Body of pancreas (tissue), 4 donors: ENCODE results near the gene CCDC106. TPM values are rescaled to one million over a fixed set of nuclear protein-coding genes. Genes with fewer than 3 reads are reported as not detected.

ENCODE experiments used
- ATAC-seq: fragments of 150-250 bp; one replicate; pipeline ENCODE4 v1.9.1; 2016
- DNase-seq, 4 donors: peaks; one replicate each; pipeline ENCODE4 v3.0.0-alpha.2; 2019
- H3K27ac ChIP-seq, 4 donors: fragments of 200-600 bp; sonication (generic); 1 replicate in 3 of 4; 2 replicates in 1 of 4; pipeline versions ENCODE4 v1.5.1 to v1.6.1; 2016 to 2019; ENCODE audit warnings: mild to moderate bottlenecking in 1 of 4, mixed read lengths in 1 of 4, moderate library complexity in 1 of 4
- H3K27me3 ChIP-seq, 2 donors: fragments of 200-600 bp; sonication (generic); one replicate each; pipeline ENCODE4 v1.6.0; 2016; ENCODE audit warnings: mild to moderate bottlenecking in 1 of 2
- H3K36me3 ChIP-seq, 2 donors: fragments of 200-600 bp; sonication (generic); replicated peaks in 1 of 2; 2 replicates each; pipeline ENCODE4 v1.5.1; 2016; ENCODE audit warnings: low read depth in 2 of 2; ENCODE audit not compliant: insufficient read depth in 1 of 2
- H3K4me1 ChIP-seq: fragments of 200-600 bp; sonication (generic); one replicate; pipeline ENCODE4 v1.6.0; 2016
- H3K4me3 ChIP-seq, 2 donors: fragments of 200-600 bp; sonication (generic); 1 replicate in 1 of 2; 2 replicates in 1 of 2; pipeline ENCODE4 v1.5.1; 2016 to 2019
- H3K9me3 ChIP-seq, 3 donors: fragments of 200-600 bp; sonication (generic); 1 replicate in 2 of 3; 2 replicates in 1 of 3; pipeline ENCODE4 v1.5.1; 2016
- CTCF ChIP-seq, 7 experiments: fragments of 450-650 bp in 4 of 7; fragments of 200-600 bp in 3 of 7; sonication (generic) in 3 of 7; IDR thresholded peaks; one replicate each; pipeline ENCODE4 v1.5.1; 2016 to 2019; ENCODE audit warnings: antibody characterized with exemption in 7 of 7
- POLR2A ChIP-seq, 3 donors: fragments of 450-650 bp; IDR thresholded peaks; one replicate each; pipeline ENCODE4 v1.6.1; 2016; ENCODE audit warnings: antibody characterized with exemption in 3 of 3, mild to moderate bottlenecking in 2 of 3
- WGBS, 2 donors: methylation state at CpG; one replicate each; pipeline ENCODE4 v1.1.5; 2017; 5-methylcytosine and 5-hydroxymethylcytosine counted together
- intact Hi-C: fragments of 100-400 bp; cut with DNase I; formaldehyde crosslinking; loops from one replicate; pipeline ENCODE4 v1.15.1; 2023
- total RNA-seq, 2 donors: library from RNA; depleted of rRNA; stranded (reverse); fragments of >200 nt; gene quantifications; one replicate each; pipeline ENCODE4 v1.1.0, GENCODE V29; 2016

The CCDC106 gene
- 10 to 100 TPM in 1 of 2 donors, 1 to 10 TPM in 1; 5.9 to 15.0 TPM for total RNA-seq

DNA sequence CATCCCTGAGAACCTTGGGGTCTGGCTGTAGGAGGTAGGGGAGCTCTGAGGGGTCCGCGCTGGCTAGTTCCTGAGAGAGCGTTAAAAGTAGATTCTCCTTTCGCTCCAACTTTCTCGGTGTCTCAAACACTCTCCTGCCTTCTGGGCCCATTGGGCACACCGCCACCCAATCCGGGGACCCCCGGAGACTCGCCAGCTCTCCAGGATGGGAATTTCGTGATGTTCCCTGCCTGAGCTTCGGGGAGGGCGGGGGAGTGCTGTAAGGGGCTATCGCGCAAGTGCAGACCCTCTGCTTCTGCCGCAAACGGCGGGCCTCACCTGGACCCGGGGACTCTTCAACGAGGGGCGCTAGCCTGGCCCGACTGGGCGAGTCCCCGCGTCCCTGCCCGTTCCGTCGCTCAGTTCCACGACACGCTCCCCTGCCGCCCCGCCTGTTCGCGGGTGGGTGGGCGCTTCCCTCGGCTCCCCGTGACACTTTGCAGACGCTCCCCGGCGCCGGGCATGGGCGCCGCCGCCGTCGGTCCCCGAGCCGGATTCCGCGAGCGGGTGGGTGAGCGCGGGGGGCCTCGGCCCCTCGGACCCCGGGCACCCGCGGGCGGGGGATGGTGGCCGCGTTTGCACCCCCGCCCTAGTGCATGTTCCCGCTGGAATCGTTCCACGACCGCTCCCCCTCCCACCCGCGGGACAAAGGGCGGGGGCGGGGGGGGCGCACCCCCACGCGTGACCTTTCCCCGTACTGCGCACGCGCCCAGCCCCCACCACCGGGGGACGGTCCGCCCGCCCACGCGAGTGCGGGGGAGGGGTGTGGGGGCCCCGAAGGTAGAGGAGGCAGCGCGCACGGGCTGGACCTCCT lies at the start of gene CCDC106:
TSS of gene CCDC106 (plus strand) at position 481 of the 853 bp plus-strand sequence. CDS start 835 bp downstream, outside the sequence.
- DNase-seq: peak; percentile 68 to 70 (median 69)
- TF ChIP-seq POLR2A (IDR thresholded peaks at IDR 0.05) (peak in 1 of 3 donors; percentile 25), CTCF (IDR thresholded peaks at IDR 0.05) (peak in 1 of 7 experiments; percentile 4)
- ATAC-seq: peak; percentile 68
- peaks cover 45% of the 10 kb centered on the region for H3K4me1 ChIP-seq
- H3K27ac ChIP-seq: peak within 1 kb of the TSS; percentile 34 to 79 (median 75)
- WGBS, 2 donors: 0% methylated on average over 8 to 77 of the region's 87 CpGs
- no peaks in the 10 kb centered on the region for H3K27me3 ChIP-seq
- H3K9me3 ChIP-seq: no peaks in the 10 kb centered on the region
- no peaks in the 10 kb centered on the region for H3K36me3 ChIP-seq
- intact Hi-C loops: no loop called here
- H3K4me3 ChIP-seq: peak within 1 kb of the TSS; percentile 69 to 90

DNA sequence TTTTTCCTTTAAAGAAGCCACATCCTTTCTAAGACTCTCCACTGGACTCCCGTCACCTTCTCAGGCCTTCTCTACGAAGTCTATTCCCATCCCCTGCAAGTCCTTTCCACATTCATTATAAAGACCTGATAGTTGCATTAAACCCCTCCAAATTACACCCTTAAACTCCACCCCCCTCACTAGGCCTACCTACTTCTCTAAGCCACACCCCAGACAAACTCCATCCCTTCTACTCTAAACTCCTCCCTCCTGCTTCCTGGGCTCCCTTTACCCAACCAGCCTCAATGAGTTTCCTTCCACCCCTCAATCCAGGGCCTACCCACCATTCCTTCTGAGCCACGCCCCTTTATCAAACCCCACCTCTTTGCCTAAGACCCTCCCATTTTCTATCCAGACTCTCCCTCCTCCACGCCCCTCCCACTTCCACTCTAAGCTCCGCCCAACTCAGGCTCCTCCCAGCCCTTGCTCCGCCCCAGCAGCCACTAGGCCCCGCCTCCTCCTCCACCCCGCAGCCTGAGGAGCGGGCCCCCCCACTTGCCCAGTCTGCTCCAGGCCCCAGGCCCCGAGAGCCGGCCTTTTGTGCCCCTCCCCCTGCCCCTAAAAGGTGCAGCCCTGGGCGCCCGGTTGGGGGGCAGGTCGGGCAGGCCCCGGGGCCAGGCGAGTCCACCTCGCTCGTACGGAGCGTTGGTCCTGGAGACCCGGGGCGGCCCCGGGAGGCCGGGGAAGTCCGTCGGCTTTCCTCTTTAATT lies 49.1 kb upstream of the CCDC106 start:
- no peaks in the 10 kb centered on the region for H3K27me3 ChIP-seq
- 5 to 9% methylated on average over 24 to 26 of the region's 26 CpGs for WGBS, 2 donors
- H3K4me3 ChIP-seq: peak overlapping the region; percentile 86 to 88
- intact Hi-C loops: no loop called here
- peak in 2 of 3 donors; percentile 51 to 53 for TF ChIP-seq POLR2A (IDR thresholded peaks at IDR 0.05)
- no peak for TF ChIP-seq CTCF (IDR thresholded peaks at IDR 0.05)
- H3K27ac ChIP-seq: peak overlapping the region; percentile 90 to 98 (median 94)
- peak; percentile 89 to 92 (median 91) for DNase-seq
- H3K36me3 ChIP-seq: peaks cover 0 to 5% of the 10 kb centered on the region in 2 donors
- ATAC-seq: peak; percentile 62
- no peaks in the 10 kb centered on the region for H3K9me3 ChIP-seq
- H3K4me1 ChIP-seq: peaks cover 17% of the 10 kb centered on the region

- Histone ChIP-seq H3K36me3 (peaks cover 0 to 5% of the 10 kb centered on the region in 2 donors), H3K4me3 (peak within 1 kb of the TSS; percentile 86 to 88), H3K27me3 (no peaks in the 10 kb centered on the region), H3K27ac (peak within 1 kb of the TSS; percentile 90 to 98 (median 94)), H3K9me3 (no peaks in the 10 kb centered on the region), H3K4me1 (peaks cover 23% of the 10 kb centered on the region)
- DNase-seq (peak; percentile 98 to 99 (median 98)), ATAC-seq (peak; percentile 88)
- intact Hi-C loops: no loop called here
- TF ChIP-seq POLR2A (IDR thresholded peaks at IDR 0.05) (peak in 1 of 3 donors; percentile 44), CTCF (IDR thresholded peaks at IDR 0.05) (no peak)
- WGBS, 2 donors: 0% methylated on average over 22 to 23 of the region's 23 CpGs
These were observed 48.6 kb upstream of the CCDC106 start, which contains the start of gene FIZ1 for GRCh38 chr19:55599468-55599841. TSS of gene FIZ1 (minus strand) at chr19:55599517. CDS start at chr19:55597865, 1,652 bp downstream.

- H3K27ac ChIP-seq: peak within 1 kb of the TSS; percentile 90 to 98 (median 94)
- H3K36me3 ChIP-seq: peaks cover 0 to 5% of the 10 kb centered on the region in 2 donors
- no peaks in the 10 kb centered on the region for H3K27me3 ChIP-seq
- DNase-seq (peak; percentile 83 to 91 (median 88)), ATAC-seq (peak; percentile 72)
- no peaks in the 10 kb centered on the region for H3K9me3 ChIP-seq
- peaks cover 29% of the 10 kb centered on the region for H3K4me1 ChIP-seq
- 0 to 1% methylated on average over 16 to 80 of the region's 97 CpGs for WGBS, 2 donors
- TF ChIP-seq CTCF (IDR thresholded peaks at IDR 0.05) (no peak), POLR2A (IDR thresholded peaks at IDR 0.05) (no peak)
- intact Hi-C loops: no loop called here
- peak within 1 kb of the TSS; percentile 86 to 88 for H3K4me3 ChIP-seq
These were observed 48.0 kb upstream of the CCDC106 start, which contains the start of gene ZNF524 for GRCh38 chr19:55599842-55600661. TSS of gene ZNF524 (plus strand) at chr19:55600288. CDS start at chr19:55602113, 1,825 bp downstream.
